GM12865 (cell line): ENCODE results near the gene PTGR2.

Experiments used
- DNase-seq: peaks from one replicate; pipeline ENCODE4 v3.0.0; 2010; ENCODE audit warnings: low read depth
- H3K4me3 ChIP-seq: 2 replicates; pipeline ENCODE4 v1.5.1; 2011; ENCODE audit warnings: mild to moderate bottlenecking, low read depth, low read length, control low read depth
- TF ChIP-seq, protein P1 (sequence below): IDR thresholded peaks from 2 replicates; pipeline ENCODE4 v1.5.1; 2011; ENCODE audit warnings: low read length, control low read depth, low read depth, inconsistent platforms; ENCODE audit not compliant: insufficient read depth; ENCODE audit errors: missing control alignments

PTGR2 gene

DNA sequence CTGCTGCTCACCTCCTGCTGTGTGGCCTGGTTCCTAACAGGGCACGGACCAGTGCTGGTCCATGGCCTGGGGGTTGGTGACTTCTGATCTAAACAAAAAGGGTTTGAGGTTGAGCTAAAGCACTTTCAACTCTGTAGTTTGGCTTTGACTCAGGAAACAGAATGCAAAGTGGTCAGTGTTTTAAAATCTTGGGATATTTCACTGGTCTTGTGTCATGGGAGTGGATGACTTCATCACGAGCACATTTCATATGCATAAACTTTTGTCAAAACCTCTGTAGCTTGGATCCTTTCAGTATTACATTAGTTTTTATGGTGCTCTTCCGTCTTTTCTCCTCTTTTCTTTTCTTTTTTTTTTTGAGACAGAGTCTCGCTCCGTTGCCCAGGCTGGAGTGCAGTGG, 72.7 kb downstream of the PTGR2 start:
- TF ChIP-seq, protein P1, sequence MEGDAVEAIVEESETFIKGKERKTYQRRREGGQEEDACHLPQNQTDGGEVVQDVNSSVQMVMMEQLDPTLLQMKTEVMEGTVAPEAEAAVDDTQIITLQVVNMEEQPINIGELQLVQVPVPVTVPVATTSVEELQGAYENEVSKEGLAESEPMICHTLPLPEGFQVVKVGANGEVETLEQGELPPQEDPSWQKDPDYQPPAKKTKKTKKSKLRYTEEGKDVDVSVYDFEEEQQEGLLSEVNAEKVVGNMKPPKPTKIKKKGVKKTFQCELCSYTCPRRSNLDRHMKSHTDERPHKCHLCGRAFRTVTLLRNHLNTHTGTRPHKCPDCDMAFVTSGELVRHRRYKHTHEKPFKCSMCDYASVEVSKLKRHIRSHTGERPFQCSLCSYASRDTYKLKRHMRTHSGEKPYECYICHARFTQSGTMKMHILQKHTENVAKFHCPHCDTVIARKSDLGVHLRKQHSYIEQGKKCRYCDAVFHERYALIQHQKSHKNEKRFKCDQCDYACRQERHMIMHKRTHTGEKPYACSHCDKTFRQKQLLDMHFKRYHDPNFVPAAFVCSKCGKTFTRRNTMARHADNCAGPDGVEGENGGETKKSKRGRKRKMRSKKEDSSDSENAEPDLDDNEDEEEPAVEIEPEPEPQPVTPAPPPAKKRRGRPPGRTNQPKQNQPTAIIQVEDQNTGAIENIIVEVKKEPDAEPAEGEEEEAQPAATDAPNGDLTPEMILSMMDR: no peak
- no peak overlapping the region for H3K4me3 ChIP-seq
- DNase-seq: no peak
